ENCODE results near the gene GPR148.

GPR148 gene

DNA sequence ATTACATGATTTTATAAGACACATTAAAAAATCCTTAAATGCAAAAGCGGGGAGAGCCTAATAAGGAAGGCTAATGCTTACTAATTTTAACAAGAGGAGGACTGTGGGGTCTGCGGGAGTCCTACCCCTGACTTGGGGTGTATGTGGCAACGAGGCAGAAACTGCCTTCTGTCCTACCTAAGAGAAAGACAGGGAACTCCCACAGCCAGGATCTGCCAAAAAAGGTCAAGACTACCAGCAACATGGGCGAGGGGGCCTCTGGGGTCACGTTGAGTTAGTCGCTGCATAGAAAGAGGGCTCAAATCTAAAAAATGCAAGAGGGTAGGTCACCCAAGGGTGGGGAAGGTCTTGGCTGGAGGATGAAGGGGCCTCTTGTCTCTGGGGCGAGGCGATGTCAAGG is 25.9 kb downstream of the GPR148 start:
- no peak for DNase-seq

GRCh38 chr2:130755256-130756052 is 26.6 kb downstream of the GPR148 start, which contains the start of gene AMER3:
Gene AMER3, plus strand, starts transcription at chr2:130755540. Its CDS starts 6,533 bp downstream, at chr2:130762073.
- DNase-seq = no peak

DNA sequence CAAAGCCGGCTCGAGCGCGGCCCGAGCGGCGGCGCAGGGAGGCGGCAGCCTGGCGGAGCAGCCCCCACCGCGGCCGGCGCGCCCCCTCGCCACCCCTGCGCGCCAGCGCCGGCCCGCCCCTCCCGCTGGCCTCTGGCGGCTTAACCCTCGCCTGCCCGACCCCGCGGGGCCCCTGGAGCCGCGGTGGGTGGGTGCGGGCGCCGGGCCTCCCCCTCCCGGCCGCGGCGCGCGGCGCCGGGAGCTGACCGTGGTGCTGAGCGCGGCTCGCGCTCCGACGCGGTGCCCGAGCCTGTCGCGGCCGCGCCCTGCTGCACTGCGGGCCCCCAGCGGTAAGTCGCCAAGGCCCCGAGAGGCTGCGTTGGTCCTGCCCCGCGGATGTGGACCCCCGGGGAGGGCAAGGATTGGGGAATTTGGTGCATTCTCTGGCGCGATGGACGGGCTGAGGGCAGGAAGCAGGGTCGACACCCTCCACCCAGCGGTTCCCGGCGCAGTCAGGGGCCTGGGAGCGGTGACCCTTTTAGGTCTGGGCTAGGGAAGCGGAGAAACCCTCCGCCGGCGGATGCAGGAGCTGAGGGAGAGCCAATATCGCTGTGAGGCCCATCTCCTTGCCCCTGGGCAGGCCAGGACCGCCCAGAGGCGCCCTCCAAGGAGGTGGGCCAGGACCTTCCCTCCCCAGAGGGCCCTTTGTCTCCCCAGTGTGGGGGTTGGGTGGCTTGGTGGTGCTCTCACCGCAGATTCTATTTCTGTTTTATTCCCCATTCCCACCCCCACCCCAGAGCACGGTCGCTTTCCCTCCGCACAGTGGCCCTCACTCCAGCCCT is 27.4 kb downstream of the GPR148 start:
- DNase-seq = no peak

GRCh38 chr2:130756874-130757668 is 28.2 kb downstream of the GPR148 start:
- no peak for DNase-seq

- DNase-seq = no peak
These were observed 31.3 kb downstream of the GPR148 start for GRCh38 chr2:130759906-130760753.

- DNase-seq = no peak
These were observed 32.2 kb downstream of the GPR148 start for GRCh38 chr2:130760754-130761751.

DNA sequence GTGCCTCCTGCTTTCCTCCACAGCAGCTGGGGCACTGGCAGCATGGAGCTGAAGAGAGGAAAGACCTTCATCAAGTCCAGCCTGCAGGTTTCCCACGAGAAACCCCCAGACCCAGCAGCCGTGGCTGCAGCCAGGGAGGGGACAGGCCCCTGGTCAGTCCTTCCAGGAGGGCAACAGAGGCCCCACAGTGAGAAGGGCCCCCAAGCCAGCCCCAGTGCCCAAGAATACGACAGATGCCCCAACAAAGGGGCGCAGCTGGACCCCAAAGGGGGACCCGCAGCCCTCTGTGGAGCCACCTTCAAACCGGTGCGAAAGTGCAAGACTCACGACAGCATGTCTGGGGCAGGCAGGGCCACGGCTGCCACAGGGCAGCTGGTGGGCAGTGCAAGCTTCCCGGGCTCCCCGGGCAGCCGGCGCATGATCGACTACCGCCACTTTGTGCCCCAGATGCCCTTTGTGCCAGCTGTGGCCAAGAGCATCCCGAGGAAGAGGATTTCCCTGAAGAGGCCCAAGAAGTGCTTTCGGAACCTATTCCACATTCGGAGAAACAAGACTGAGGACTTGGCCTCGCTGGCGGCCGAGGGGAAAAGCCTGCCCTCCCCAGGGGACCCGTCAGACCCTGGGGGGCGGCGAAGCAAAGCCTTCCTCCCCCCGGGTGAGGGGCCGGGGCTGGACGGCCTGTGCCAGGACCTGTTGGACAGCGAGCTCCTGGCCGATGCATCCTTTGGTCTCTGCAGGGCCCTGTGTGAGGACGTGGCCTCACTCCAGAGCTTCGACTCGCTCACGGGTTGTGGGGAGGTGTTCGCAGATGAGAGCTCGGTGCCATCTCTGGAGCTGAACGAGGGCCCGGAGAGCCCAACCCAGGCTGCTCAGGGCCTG is 33.4 kb downstream of the GPR148 start:
- no peak for DNase-seq

DNA sequence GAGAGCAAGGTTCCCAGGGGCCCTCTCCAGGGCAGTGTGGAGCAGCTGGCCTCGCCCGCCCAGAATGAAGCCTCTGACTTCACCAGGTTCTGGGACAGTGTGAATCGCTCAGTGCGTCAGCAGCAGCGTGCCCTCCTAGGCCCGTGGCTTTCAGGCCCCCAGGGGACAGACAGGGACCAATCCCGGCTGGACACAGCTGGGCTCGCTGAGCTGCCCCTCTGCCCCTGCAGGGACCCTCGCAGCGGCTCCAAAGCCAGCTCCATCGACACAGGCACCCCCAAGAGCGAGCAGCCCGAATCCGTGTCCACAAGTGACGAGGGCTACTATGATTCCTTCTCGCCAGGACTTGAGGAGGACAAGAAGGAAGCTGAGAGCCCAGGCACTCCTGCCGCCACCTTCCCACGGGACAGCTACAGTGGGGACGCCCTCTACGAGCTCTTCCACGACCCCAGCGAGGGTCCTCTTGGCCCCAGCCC is 34.1 kb downstream of the GPR148 start:
- no peak for DNase-seq

- DNase-seq = no peak
These were observed 34.5 kb downstream of the GPR148 start for GRCh38 chr2:130763405-130763804.

GRCh38 chr2:130764035-130764820 is 35.4 kb downstream of the GPR148 start:
- DNase-seq = no peak

DNA sequence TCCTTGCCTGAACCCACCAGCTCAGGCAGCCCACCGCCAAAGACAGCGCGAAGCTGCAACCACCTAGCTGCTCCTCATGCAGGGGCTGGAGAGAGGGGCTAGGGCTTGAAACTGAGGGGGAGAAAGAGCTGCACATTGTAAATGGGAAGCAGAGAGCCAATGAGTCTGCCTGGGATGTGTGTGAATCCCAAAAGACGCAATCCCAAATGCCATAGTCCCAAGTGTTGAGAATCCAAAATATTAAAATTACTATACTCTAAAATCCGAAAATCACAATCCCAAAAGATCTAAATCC is 35.9 kb downstream of the GPR148 start:
- no peak for DNase-seq

- DNase-seq = no peak
These were observed 36.6 kb downstream of the GPR148 start for GRCh38 chr2:130765464-130765863.

- no peak for DNase-seq
These were observed 37.2 kb downstream of the GPR148 start for GRCh38 chr2:130766037-130766436.

GRCh38 chr2:130766711-130767407 is 38.0 kb downstream of the GPR148 start:
- DNase-seq = no peak

DNA sequence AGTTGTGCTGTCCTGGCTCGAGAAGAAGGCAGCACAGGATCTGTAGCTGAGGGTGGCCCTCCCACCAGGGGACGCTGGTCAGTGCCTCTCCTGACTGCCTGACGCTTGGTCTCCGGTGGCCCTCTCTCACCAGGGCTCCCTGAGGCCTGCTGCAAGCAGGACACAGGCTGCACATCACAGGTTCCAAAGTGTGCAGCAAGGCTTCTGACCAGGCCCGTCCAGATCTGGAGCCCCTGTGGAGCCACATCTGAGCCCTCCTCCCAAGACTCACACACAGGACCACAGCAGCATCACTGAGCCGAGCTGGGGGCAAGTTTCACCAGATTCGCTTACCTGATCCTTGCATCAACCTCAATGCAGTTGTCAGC is 38.5 kb downstream of the GPR148 start:
- no peak for DNase-seq

DNA sequence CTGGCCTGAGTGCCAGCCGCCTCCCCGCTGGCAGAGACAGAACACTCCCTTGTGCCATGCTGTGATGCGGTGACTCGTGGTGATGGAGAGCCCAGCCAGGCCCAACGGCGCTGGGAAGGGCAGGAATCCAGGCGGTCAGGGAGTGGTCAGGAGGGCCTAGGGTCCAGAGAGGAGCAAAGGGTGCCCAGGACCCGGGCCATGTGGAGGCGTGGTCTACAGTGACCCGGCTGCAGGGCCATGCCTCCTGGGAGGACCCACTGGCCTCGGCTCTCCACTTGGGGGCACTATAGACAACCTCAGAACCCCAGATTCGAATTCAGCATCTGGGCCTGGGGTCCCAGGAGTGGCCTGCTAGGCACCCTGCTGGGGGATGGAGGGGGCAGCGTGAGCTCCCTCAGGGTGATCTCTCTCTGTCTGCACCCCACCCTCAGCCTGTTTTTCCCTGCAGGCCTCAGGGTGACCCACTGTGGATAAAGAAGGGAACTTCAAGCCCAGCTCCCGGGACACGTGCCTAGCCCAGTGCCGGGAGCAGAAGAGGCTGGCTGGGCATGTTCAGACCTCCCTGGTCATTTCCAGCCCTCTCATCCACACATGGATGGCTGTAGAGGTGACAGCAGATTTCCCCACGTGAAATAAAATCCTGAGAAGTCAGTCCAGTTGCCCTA is 39.5 kb downstream of the GPR148 start:
- no peak for DNase-seq

DNA sequence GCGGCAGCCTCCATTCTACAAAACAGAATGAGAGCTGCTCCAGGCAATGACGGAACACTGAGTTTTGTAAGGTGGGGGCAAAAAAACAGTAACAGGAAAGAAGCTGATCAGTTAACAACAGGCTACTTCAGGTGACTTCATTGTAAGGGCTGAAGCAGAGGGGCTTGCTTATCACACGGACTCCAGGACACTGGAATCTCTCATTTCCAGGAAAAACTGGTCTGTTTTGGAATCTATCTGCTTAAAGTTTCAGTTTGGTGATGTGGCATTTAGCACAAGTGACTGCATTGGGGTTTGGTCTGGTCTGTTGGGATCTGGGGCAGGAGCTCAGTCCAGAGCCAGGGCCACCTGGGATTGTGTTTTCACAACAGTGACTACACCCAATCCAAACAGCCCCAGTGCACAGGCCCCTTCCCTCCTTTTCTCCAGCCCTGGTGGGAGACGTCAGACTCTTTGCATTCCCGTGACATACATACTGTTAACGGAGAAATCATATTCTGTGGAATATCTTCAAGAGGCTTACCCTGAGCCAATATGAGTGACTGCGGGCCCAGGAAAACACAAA is 40.6 kb downstream of the GPR148 start:
- DNase-seq = no peak

- DNase-seq = no peak
These were observed 47.7 kb downstream of the GPR148 start for GRCh38 chr2:130776550-130776949.

Data from SIG-M5 (cell line).